ENCODE data around the gene MICU1. TPM values are rescaled to one million over a fixed set of nuclear protein-coding genes. Genes with fewer than 3 reads are reported as not detected.

Gene MICU1
- total RNA-seq, 1 experiment from 2014 or later = 40.3 TPM

GRCh38 chr10:72321248-72322029 lies 304.4 kb downstream of the MICU1 start:
- no peaks in the 10 kb centered on the region for H3K36me3 ChIP-seq (ENCODE audit: insufficient read depth, low read length)
- H3K27me3 ChIP-seq (ENCODE audit: low read length) = no peaks in the 10 kb centered on the region
- no peak overlapping the region for H2AFZ ChIP-seq (ENCODE audit: low read length)
- peak overlapping the region; percentile 100 for H3K27ac ChIP-seq (ENCODE audit: low read length)
- no peaks in the 10 kb centered on the region for H3K9me2 ChIP-seq (replicated peaks; ENCODE audit: insufficient read depth, low read length)
- H3K9me3 ChIP-seq (ENCODE audit: low read length) = no peaks in the 10 kb centered on the region
- peak overlapping the region; percentile 89 for H3K4me2 ChIP-seq (ENCODE audit: low read depth, low read length, poor library complexity, severe bottlenecking)
- no peaks in the 10 kb centered on the region for H4K20me1 ChIP-seq (ENCODE audit: insufficient read depth, low read depth, low read length)
- peak overlapping the region; percentile 87 for H3K9ac ChIP-seq (ENCODE audit: low read length)
- H3K4me1 ChIP-seq (ENCODE audit: low read length) = peaks cover 76% of the 10 kb centered on the region
- peak overlapping the region; percentile 56; the same call in 1 of the 2 replicates for H3K4me3 ChIP-seq (ENCODE audit: low read length)
- no peaks in the 10 kb centered on the region for H3K79me2 ChIP-seq (ENCODE audit: low read length)
- DNase-seq = peak; percentile 71

- Histone ChIP-seq H3K36me3 (ENCODE audit: insufficient read depth, low read length) (no peaks in the 10 kb centered on the region), H3K4me1 (ENCODE audit: low read length) (peaks cover 76% of the 10 kb centered on the region), H3K9me3 (ENCODE audit: low read length) (no peaks in the 10 kb centered on the region), H3K9ac (ENCODE audit: low read length) (peak overlapping the region; percentile 87), H3K9me2 (replicated peaks; ENCODE audit: insufficient read depth, low read length) (no peaks in the 10 kb centered on the region), H2AFZ (ENCODE audit: low read length) (no peak overlapping the region), H3K4me2 (ENCODE audit: low read depth, low read length, poor library complexity, severe bottlenecking) (peak overlapping the region; percentile 89), H3K27me3 (ENCODE audit: low read length) (no peaks in the 10 kb centered on the region), H3K79me2 (ENCODE audit: low read length) (no peaks in the 10 kb centered on the region), H3K27ac (ENCODE audit: low read length) (peak overlapping the region; percentile 100), H4K20me1 (ENCODE audit: insufficient read depth, low read depth, low read length) (no peaks in the 10 kb centered on the region), H3K4me3 (ENCODE audit: low read length) (peak overlapping the region; percentile 70)
- peak; percentile 99 for DNase-seq
These were observed 305.1 kb downstream of the MICU1 start for GRCh38 chr10:72320676-72321247.

- no peaks in the 10 kb centered on the region for H3K9me2 ChIP-seq (replicated peaks; ENCODE audit: insufficient read depth, low read length)
- peak overlapping the region; percentile 70 for H3K4me3 ChIP-seq (ENCODE audit: low read length)
- no peaks in the 10 kb centered on the region for H3K79me2 ChIP-seq (ENCODE audit: low read length)
- H3K27ac ChIP-seq (ENCODE audit: low read length) = peak overlapping the region; percentile 100
- peaks cover 68% of the 10 kb centered on the region for H3K4me1 ChIP-seq (ENCODE audit: low read length)
- no peaks in the 10 kb centered on the region for H3K9me3 ChIP-seq (ENCODE audit: low read length)
- H4K20me1 ChIP-seq (ENCODE audit: insufficient read depth, low read depth, low read length) = no peaks in the 10 kb centered on the region
- H2AFZ ChIP-seq (ENCODE audit: low read length) = peak overlapping the region; percentile 14; the same call in 1 of the 2 replicates
- H3K9ac ChIP-seq (ENCODE audit: low read length) = peak overlapping the region; percentile 87
- H3K27me3 ChIP-seq (ENCODE audit: low read length) = no peaks in the 10 kb centered on the region
- peak; percentile 97 for DNase-seq
- H3K4me2 ChIP-seq (ENCODE audit: low read depth, low read length, poor library complexity, severe bottlenecking) = peak overlapping the region; percentile 89
- H3K36me3 ChIP-seq (ENCODE audit: insufficient read depth, low read length) = no peaks in the 10 kb centered on the region
These were observed 306.2 kb downstream of the MICU1 start for GRCh38 chr10:72319416-72320254.

GRCh38 chr10:72318418-72319262 lies 307.2 kb downstream of the MICU1 start:
- 0 out of 2 replicates have a peak overlapping the region, but pooled peaks have one; percentile 14 for H2AFZ ChIP-seq (ENCODE audit: low read length)
- no peaks in the 10 kb centered on the region for H3K9me3 ChIP-seq (ENCODE audit: low read length)
- peak overlapping the region; percentile 87 for H3K9ac ChIP-seq (ENCODE audit: low read length)
- peaks cover 59% of the 10 kb centered on the region for H3K4me1 ChIP-seq (ENCODE audit: low read length)
- no peaks in the 10 kb centered on the region for H3K79me2 ChIP-seq (ENCODE audit: low read length)
- H3K9me2 ChIP-seq (replicated peaks; ENCODE audit: insufficient read depth, low read length) = no peaks in the 10 kb centered on the region
- H3K27me3 ChIP-seq (ENCODE audit: low read length) = no peaks in the 10 kb centered on the region
- peak overlapping the region; percentile 89 for H3K4me2 ChIP-seq (ENCODE audit: low read depth, low read length, poor library complexity, severe bottlenecking)
- DNase-seq = no peak
- peak overlapping the region; percentile 100 for H3K27ac ChIP-seq (ENCODE audit: low read length)
- H3K4me3 ChIP-seq (ENCODE audit: low read length) = peak overlapping the region; percentile 70
- no peaks in the 10 kb centered on the region for H3K36me3 ChIP-seq (ENCODE audit: insufficient read depth, low read length)
- no peaks in the 10 kb centered on the region for H4K20me1 ChIP-seq (ENCODE audit: insufficient read depth, low read depth, low read length)

Small RNAs within 50 kb of the gene (small RNA-seq; reads per million reads assigned to genes)
- not detected for gene AL513185.2
- gene HMGN2P34 = not detected
- gene RF00019 = not detected
- not detected for gene RN7SL840P
- not detected for gene RNU6-805P

Other genes starting within 250 kb of the MICU1 start
- gene MCU, start 66.1 kb upstream of the MICU1 start, total RNA-seq (2014; rRNA removed; shearing (Covaris generic); ENCODE audit: low replicate concordance) = 16.2 and 41.3 TPM in 2 replicates

Measured in Karpas-422 (cell line).